Measurements from ENCODE around the gene TMEM25. TPM values are rescaled to one million over a fixed set of nuclear protein-coding genes. Genes with fewer than 3 reads are reported as not detected.

Gene TMEM25
- total and polyA plus RNA-seq, 2 donors (not counting 3 experiments of a cell fraction or from before 2014, with no cell fraction given), result 18.9 to 34.6 TPM

DNA sequence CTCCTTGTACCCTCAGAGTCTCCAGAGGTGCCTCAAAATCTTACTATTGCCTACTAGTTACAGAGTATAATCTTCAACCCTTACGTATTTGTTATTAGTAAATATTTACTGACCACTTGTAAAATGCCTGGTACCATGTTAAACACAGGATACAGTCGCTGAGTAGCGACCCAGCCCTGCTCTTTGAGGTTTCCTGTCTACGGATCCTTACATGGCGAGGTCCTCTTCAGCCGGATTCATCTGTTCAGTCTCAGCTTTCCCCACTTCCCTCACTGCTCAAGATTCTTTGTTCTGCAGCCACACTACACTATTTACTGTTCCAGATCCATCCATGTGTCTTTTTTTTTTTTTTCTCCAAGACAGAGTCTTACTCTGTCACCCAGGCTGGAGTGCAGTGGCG lies 16.9 kb upstream of the TMEM25 start:
- Histone ChIP-seq H3K4me2 (ENCODE audit: insufficient read depth, low read length) (no peak overlapping the region), H3K79me2 (ENCODE audit: control insufficient read depth, insufficient read depth, low read length) (no peaks in the 10 kb centered on the region), H3K9ac (replicated peaks; ENCODE audit: extremely low read depth, insufficient read depth, low read length) (no peak overlapping the region), H3K4me3 (replicated peaks in 1 of 3; ENCODE audit: insufficient read depth in 1 of 3, low read depth in 1 of 3, low read length in 3 of 3) (no peak overlapping the region), H3K36me3 (ENCODE audit: control insufficient read depth in 2 of 2, extremely low read depth in 1 of 2, insufficient read depth in 2 of 2, low read length in 2 of 2) (peaks cover 22 to 28% of the 10 kb centered on the region in 2 experiments), H3K27me3 (ENCODE audit: control insufficient read depth in 2 of 2, insufficient read depth in 2 of 2, low read length in 2 of 2) (no peaks in the 10 kb centered on the region), H2AFZ (ENCODE audit: low read depth, low read length) (no peak overlapping the region), H4K20me1 (replicated peaks; ENCODE audit: control insufficient read depth, extremely low read depth, insufficient read depth, low read length) (no peaks in the 10 kb centered on the region), H3K9me1 (replicated peaks; ENCODE audit: control insufficient read depth, extremely low read depth, insufficient read depth, low read length) (no peaks in the 10 kb centered on the region), H3K27ac (ENCODE audit: insufficient read depth, low read depth, low read length) (no peak overlapping the region), H3K4me1 (ENCODE audit: control insufficient read depth, extremely low read depth, insufficient read depth, low read length) (no peaks in the 10 kb centered on the region), H3K9me3 (replicated peaks; ENCODE audit: control insufficient read depth, insufficient read depth, low read length) (no peaks in the 10 kb centered on the region)
- BruUV-seq (replicated peaks), result no TSS peak
- FAIRE-seq, result no peak
- ChIA-PET POLR2A (no interaction called here), CTCF (no interaction called here)
- intact Hi-C loops (cut with micrococcal nuclease) (loop anchor here (10.0 kb wide), 1 partner anchor 51 kb away; the partner anchor contains the start of gene IFT46), dilution Hi-C loops (cut with MboI; ENCODE audit: extremely low pct_ligation_motif_present, low sequenced_read_pairs) (no loop called here)
- no peak for DNase-seq (ENCODE audit: low read depth, low spot score)
- TF ChIP-seq, protein P1, sequence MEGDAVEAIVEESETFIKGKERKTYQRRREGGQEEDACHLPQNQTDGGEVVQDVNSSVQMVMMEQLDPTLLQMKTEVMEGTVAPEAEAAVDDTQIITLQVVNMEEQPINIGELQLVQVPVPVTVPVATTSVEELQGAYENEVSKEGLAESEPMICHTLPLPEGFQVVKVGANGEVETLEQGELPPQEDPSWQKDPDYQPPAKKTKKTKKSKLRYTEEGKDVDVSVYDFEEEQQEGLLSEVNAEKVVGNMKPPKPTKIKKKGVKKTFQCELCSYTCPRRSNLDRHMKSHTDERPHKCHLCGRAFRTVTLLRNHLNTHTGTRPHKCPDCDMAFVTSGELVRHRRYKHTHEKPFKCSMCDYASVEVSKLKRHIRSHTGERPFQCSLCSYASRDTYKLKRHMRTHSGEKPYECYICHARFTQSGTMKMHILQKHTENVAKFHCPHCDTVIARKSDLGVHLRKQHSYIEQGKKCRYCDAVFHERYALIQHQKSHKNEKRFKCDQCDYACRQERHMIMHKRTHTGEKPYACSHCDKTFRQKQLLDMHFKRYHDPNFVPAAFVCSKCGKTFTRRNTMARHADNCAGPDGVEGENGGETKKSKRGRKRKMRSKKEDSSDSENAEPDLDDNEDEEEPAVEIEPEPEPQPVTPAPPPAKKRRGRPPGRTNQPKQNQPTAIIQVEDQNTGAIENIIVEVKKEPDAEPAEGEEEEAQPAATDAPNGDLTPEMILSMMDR (IDR thresholded peaks at IDR 0.05; ENCODE audit: extremely low read depth in 1 of 2, insufficient read depth in 1 of 2, low read depth in 1 of 2, low read length in 2 of 2), result no peak
- no peak for TF ChIP-seq FOS (IDR thresholded peaks at IDR 0.05; ENCODE audit: borderline replicate concordance, insufficient read depth, low read length)
- TF ChIP-seq POLR2A (IDR thresholded peaks at IDR 0.05; ENCODE audit: low read depth, low read length), result no peak
- no peak for TF ChIP-seq EZH2 (IDR thresholded peaks at IDR 0.05; ENCODE audit: borderline replicate concordance, low read depth, low read length, severe bottlenecking)
- no peak for TF ChIP-seq JUN (IDR thresholded peaks at IDR 0.05; ENCODE audit: borderline replicate concordance, insufficient read depth, insufficient read length, low read depth)
- TF ChIP-seq MYC (IDR thresholded peaks at IDR 0.05; ENCODE audit: low read depth, low read length), result no peak
- TF ChIP-seq GATA2 (IDR thresholded peaks at IDR 0.05; ENCODE audit: insufficient read depth, insufficient read length, low read depth, low read length), result no peak
- TF ChIP-seq POLR2AphosphoS5 (IDR thresholded peaks at IDR 0.05; ENCODE audit: insufficient read depth, low read depth, low read length), result no peak
- TF ChIP-seq, protein P2, sequence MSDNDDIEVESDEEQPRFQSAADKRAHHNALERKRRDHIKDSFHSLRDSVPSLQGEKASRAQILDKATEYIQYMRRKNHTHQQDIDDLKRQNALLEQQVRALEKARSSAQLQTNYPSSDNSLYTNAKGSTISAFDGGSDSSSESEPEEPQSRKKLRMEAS (IDR thresholded peaks at IDR 0.05; ENCODE audit: insufficient read depth, insufficient read length), result no peak

Measured in endothelial cell of umbilical vein (primary cell).